LNCaP clone FGC (cell line): Measurements from ENCODE around the gene RNPEPL1.

Source experiments
- DNase-seq: peaks from one replicate; pipeline ENCODE4 v3.0.0-alpha.2; 2011; ENCODE audit warnings: low read depth
- H3K4me3 ChIP-seq: 2 replicates; pipeline ENCODE4 v1.5.1; 2011; ENCODE audit warnings: mild to moderate bottlenecking, low read depth, low read length, control low read depth
- CTCF ChIP-seq: IDR thresholded peaks from 2 replicates; pipeline ENCODE4 v1.5.1; 2012; ENCODE audit warnings: mild to moderate bottlenecking; ENCODE audit not compliant: control insufficient read depth, insufficient read depth; ENCODE audit errors: extremely low read depth

RNPEPL1 gene

GRCh38 chr2:240597054-240597418 is 28.8 kb downstream of the RNPEPL1 start:
- H3K4me3 ChIP-seq = no peak overlapping the region
- TF ChIP-seq CTCF = no peak
- no peak for DNase-seq

- DNase-seq = no peak
- TF ChIP-seq CTCF = no peak
- no peak overlapping the region for H3K4me3 ChIP-seq
Measured at GRCh38 chr2:240597419-240598181, 29.3 kb downstream of the RNPEPL1 start.

GRCh38 chr2:240598311-240598911 is 30.1 kb downstream of the RNPEPL1 start:
- no peak for DNase-seq
- no peak overlapping the region for H3K4me3 ChIP-seq
- TF ChIP-seq CTCF = no peak

GRCh38 chr2:240599141-240599583 is 30.9 kb downstream of the RNPEPL1 start:
- no peak for DNase-seq
- TF ChIP-seq CTCF = no peak
- H3K4me3 ChIP-seq = no peak overlapping the region

GRCh38 chr2:240600451-240600961 is 32.2 kb downstream of the RNPEPL1 start:
- no peak for DNase-seq
- H3K4me3 ChIP-seq = no peak overlapping the region
- TF ChIP-seq CTCF = no peak

GRCh38 chr2:240601061-240601830 is 33.0 kb downstream of the RNPEPL1 start:
- no peak overlapping the region for H3K4me3 ChIP-seq
- no peak for DNase-seq
- TF ChIP-seq CTCF = no peak
